DND-41 (cell line): ENCODE results near the gene FAN1.

Experiments used
- ATAC-seq: fragments of 200-7000 bp; cut with Tn5 transposase; 3 replicates; pipeline ENCODE4 v1.9.1; 2021; ENCODE audit warnings: low read depth; ENCODE audit not compliant: insufficient read depth
- DNase-seq: peaks from one replicate; pipeline ENCODE4 v3.0.0-alpha.2; 2020
- H2AFZ ChIP-seq: 2 replicates; pipeline ENCODE4 v1.6.0; 2012; ENCODE audit warnings: low read depth, low read length
- H3K27ac ChIP-seq: 2 replicates; pipeline ENCODE4 v1.5.1; 2012; ENCODE audit warnings: low read length, inconsistent platforms
- H3K27me3 ChIP-seq: fragments of 200-600 bp; sonication (generic); 2 replicates; pipeline ENCODE4 v1.6.0; 2012; ENCODE audit warnings: low read length, mild to moderate bottlenecking, inconsistent platforms; ENCODE audit not compliant: insufficient read depth, poor library complexity
- H3K36me3 ChIP-seq: 2 replicates; pipeline ENCODE4 v1.5.1; 2012; ENCODE audit warnings: low read length, inconsistent platforms; ENCODE audit not compliant: insufficient read depth
- H3K4me1 ChIP-seq: 2 replicates; pipeline ENCODE4 v1.5.1; 2012; ENCODE audit warnings: mild to moderate bottlenecking, low read length; ENCODE audit not compliant: insufficient read depth
- H3K4me2 ChIP-seq: 2 replicates; pipeline ENCODE4 v1.6.0; 2012; ENCODE audit warnings: mild to moderate bottlenecking, moderate library complexity, low read length, inconsistent platforms; ENCODE audit not compliant: insufficient read depth
- H3K4me3 ChIP-seq, 2 experiments: fragments of 200-600 bp in 1 of 2; shearing (Covaris generic) in 1 of 2; 2 replicates each; pipeline ENCODE4 v1.5.1; 2012 to 2016; ENCODE audit warnings: inconsistent platforms in 2 of 2, low read length in 2 of 2, mild to moderate bottlenecking in 2 of 2, low read depth in 1 of 2, moderate library complexity in 1 of 2
- H3K79me2 ChIP-seq: 2 replicates; pipeline ENCODE4 v1.6.0; 2012; ENCODE audit warnings: low read length, inconsistent platforms; ENCODE audit not compliant: insufficient read depth
- H3K9ac ChIP-seq: 2 replicates; pipeline ENCODE4 v1.6.0; 2012; ENCODE audit warnings: low read depth, mild to moderate bottlenecking, inconsistent platforms, low read length, moderate library complexity
- H3K9me3 ChIP-seq: 2 replicates; pipeline ENCODE4 v1.5.1; 2012; ENCODE audit warnings: low read length, moderate library complexity, mild to moderate bottlenecking, inconsistent platforms; ENCODE audit not compliant: insufficient read depth, severe bottlenecking
- H4K20me1 ChIP-seq: 2 replicates; pipeline ENCODE4 v1.6.0; 2012; ENCODE audit warnings: low read length; ENCODE audit not compliant: insufficient read depth
- CTCF ChIP-seq: IDR thresholded peaks from 2 replicates; pipeline ENCODE4 v1.5.1; 2012; ENCODE audit warnings: borderline replicate concordance, low read length, moderate library complexity, mild to moderate bottlenecking; ENCODE audit not compliant: poor library complexity, severe bottlenecking; ENCODE audit errors: extremely low read depth
- EZH2 ChIP-seq: IDR thresholded peaks from 3 replicates; pipeline ENCODE4 v1.6.1; 2012; ENCODE audit warnings: borderline replicate concordance, low read depth, mild to moderate bottlenecking, moderate library complexity, low read length, inconsistent platforms; ENCODE audit not compliant: severe bottlenecking

Gene FAN1

GRCh38 chr15:30901889-30902288 is 1.8 kb upstream of the FAN1 start:
- Histone ChIP-seq H3K79me2 (peaks cover 19% of the 10 kb centered on the region), H2AFZ (no peak overlapping the region), H3K36me3 (peaks cover 35% of the 10 kb centered on the region), H3K4me2 (peak overlapping the region; percentile 94; the same call in 1 of the 2 replicates), H3K9me3 (no peaks in the 10 kb centered on the region), H3K27ac (no peak overlapping the region), H3K4me1 (peaks cover 39% of the 10 kb centered on the region), H3K4me3 (no peak overlapping the region), H3K9ac (no peak overlapping the region), H4K20me1 (no peaks in the 10 kb centered on the region), H3K27me3 (no peaks in the 10 kb centered on the region)
- DNase-seq (no peak), ATAC-seq (no peak)
- TF ChIP-seq EZH2, result no peak
- no peak for TF ChIP-seq CTCF

- Histone ChIP-seq H3K9me3 (no peaks in the 10 kb centered on the region), H3K27me3 (no peaks in the 10 kb centered on the region), H3K36me3 (peaks cover 49% of the 10 kb centered on the region), H2AFZ (no peak overlapping the region), H3K9ac (peak overlapping the region; percentile 74; the same call in 1 of the 2 replicates), H3K79me2 (peaks cover 19% of the 10 kb centered on the region), H3K4me1 (peaks cover 39% of the 10 kb centered on the region), H3K4me3 (peak overlapping the region in 1 of 2 experiments; percentile 68; a peak in 1 of 4 replicates), H3K27ac (no peak overlapping the region), H3K4me2 (peak overlapping the region; percentile 94), H4K20me1 (no peaks in the 10 kb centered on the region)
- ATAC-seq, result no peak
- DNase-seq, result no peak
- no peak for TF ChIP-seq CTCF
- no peak for TF ChIP-seq EZH2
Observed at GRCh38 chr15:30904812-30905211, 1.1 kb downstream of the FAN1 start.

- H3K9ac ChIP-seq, result no peak overlapping the region
- no peak overlapping the region for H3K27ac ChIP-seq
- no peaks in the 10 kb centered on the region for H3K27me3 ChIP-seq
- H3K79me2 ChIP-seq, result peaks cover 19% of the 10 kb centered on the region
- DNase-seq (no peak), ATAC-seq (no peak)
- H3K4me1 ChIP-seq, result peaks cover 39% of the 10 kb centered on the region
- no peak for TF ChIP-seq CTCF
- TF ChIP-seq EZH2, result no peak
- peaks cover 52% of the 10 kb centered on the region for H3K36me3 ChIP-seq
- H3K9me3 ChIP-seq, result no peaks in the 10 kb centered on the region
- H2AFZ ChIP-seq, result no peak overlapping the region
- H3K4me2 ChIP-seq, result 0 out of 2 replicates have a peak overlapping the region, but pooled peaks have one; percentile 0
- H3K4me3 ChIP-seq, result no peak overlapping the region
- H4K20me1 ChIP-seq, result no peaks in the 10 kb centered on the region
Observed at GRCh38 chr15:30905821-30906220, 2.1 kb downstream of the FAN1 start.

- Histone ChIP-seq H2AFZ (no peak overlapping the region), H3K9ac (no peak overlapping the region), H3K4me2 (no peak overlapping the region), H3K4me1 (peaks cover 39% of the 10 kb centered on the region), H3K27ac (no peak overlapping the region), H3K9me3 (no peaks in the 10 kb centered on the region), H3K79me2 (peaks cover 19% of the 10 kb centered on the region), H4K20me1 (no peaks in the 10 kb centered on the region), H3K36me3 (peaks cover 48% of the 10 kb centered on the region), H3K4me3 (no peak overlapping the region), H3K27me3 (no peaks in the 10 kb centered on the region)
- no peak for TF ChIP-seq CTCF
- TF ChIP-seq EZH2, result no peak
- DNase-seq (no peak), ATAC-seq (no peak)
Observed at GRCh38 chr15:30906366-30906765, 2.7 kb downstream of the FAN1 start.
